Calu3 (cell line): ENCODE measurements around the gene POLDIP3. TPM values are rescaled to one million over a fixed set of nuclear protein-coding genes. Genes with fewer than 3 reads are reported as not detected.
A peak's percentile ranks its signal among the peaks of the same experiment; 100 is the strongest.
"Not testable (repeated sequence)": the region's sequence is repeated elsewhere in the genome, so short reads cannot be mapped to it uniquely, and the experiment has no call there.

Experiments
- BruUV-seq: library from RNA; stranded (reverse); fragments of 400-500 nt; replicated peaks from 2 replicates; lab custom pipeline; 2021; lab: Mats Ljungman, UMichigan
- CTCF ChIA-PET: fragments of 300-600 bp; sonication (Branson Sonifier 250); formaldehyde crosslinking; loops from one replicate; lab custom pipeline; 2022; ENCODE audit warnings: antibody characterized with exemption; lab: Charles Lee
- DNase-seq: peaks from one replicate; pipeline ENCODE4 v3.0.0; 2022
- H3K27ac Mint-ChIP-seq: one replicate; pipeline ENCODE4 v1.8.0; 2022; ENCODE audit warnings: mixed read lengths; ENCODE audit not compliant: unreplicated experiment
- H3K27me3 Mint-ChIP-seq: one replicate; pipeline ENCODE4 v1.8.0; 2022; ENCODE audit warnings: mixed read lengths; ENCODE audit not compliant: unreplicated experiment
- H3K36me3 Mint-ChIP-seq: one replicate; pipeline ENCODE4 v1.8.0; 2022; ENCODE audit warnings: mild to moderate bottlenecking, moderate library complexity, mixed read lengths; ENCODE audit not compliant: insufficient read depth, unreplicated experiment
- H3K4me1 Mint-ChIP-seq: one replicate; pipeline ENCODE4 v1.8.0; 2022; ENCODE audit warnings: mild to moderate bottlenecking, low read depth, mixed read lengths; ENCODE audit not compliant: unreplicated experiment
- H3K4me3 Mint-ChIP-seq: one replicate; pipeline ENCODE4 v1.8.0; 2022; ENCODE audit warnings: mild to moderate bottlenecking, low read depth, moderate library complexity, mixed read lengths; ENCODE audit not compliant: unreplicated experiment
- H3K9me3 Mint-ChIP-seq: one replicate; pipeline ENCODE4 v1.8.0; 2022; ENCODE audit warnings: low read depth, mixed read lengths; ENCODE audit not compliant: unreplicated experiment
- CTCF ChIP-seq: fragments of 200-600 bp; IDR thresholded peaks from one replicate; pipeline ENCODE4 v1.8.0; 2022; ENCODE audit warnings: antibody characterized with exemption; ENCODE audit not compliant: unreplicated experiment
- intact Hi-C: fragments of 100-400 bp; cut with micrococcal nuclease; formaldehyde crosslinking; loops from one replicate; pipeline ENCODE4 v1.10.0; 2022; ENCODE audit not compliant: unreplicated experiment
- total RNA-seq: library from RNA; stranded (reverse); gene quantifications from 2 replicates; pipeline ENCODE4 v1.2.3, GENCODE V29; 2022

Gene POLDIP3
- total RNA-seq, 1 experiment from 2014 or later = 60.1 TPM

DNA sequence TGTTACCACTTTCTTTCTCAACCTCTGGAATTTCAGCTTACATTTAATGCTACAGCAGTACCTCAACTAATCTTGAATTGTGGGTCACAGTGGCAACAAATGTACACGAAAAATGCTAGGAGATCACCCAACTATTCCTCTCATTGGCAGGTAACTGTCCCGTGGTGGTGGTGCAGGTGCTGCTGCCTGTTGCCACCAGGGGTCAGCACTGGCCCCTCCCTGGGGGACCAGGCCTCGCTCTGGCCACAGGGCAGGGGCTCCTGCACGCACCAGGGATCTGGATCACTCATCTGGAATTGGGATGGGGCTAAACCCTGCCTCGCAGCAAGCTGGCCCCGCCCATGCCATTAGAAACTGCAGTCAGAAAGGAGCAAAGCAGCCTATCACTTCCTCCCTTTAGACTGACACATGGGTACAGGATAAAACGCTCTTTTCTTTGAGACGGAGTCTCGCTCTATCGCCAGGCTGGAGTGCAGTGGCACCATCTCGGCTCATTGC is 6.9 kb upstream of the POLDIP3 start:
- Mint-ChIP-seq H3K27ac (no peak overlapping the region), H3K4me1 (peaks cover 15% of the 10 kb centered on the region), H3K4me3 (no peak overlapping the region), H3K9me3 (no peaks in the 10 kb centered on the region), H3K27me3 (no peaks in the 10 kb centered on the region), H3K36me3 (peaks cover 55% of the 10 kb centered on the region)
- BruUV-seq = no TSS peak
- intact Hi-C loops = no loop called here
- CTCF ChIA-PET = interaction anchor here (0.7 to 2.0 kb wide), 4 partner anchors 14 to 246 kb away, joined by 3 to 14 read pairs (median 3); no protein-coding TSS in a partner anchor
- peak; percentile 87 for TF ChIP-seq CTCF
- DNase-seq = peak; percentile 87

- Mint-ChIP-seq H3K4me1 (peaks cover 24% of the 10 kb centered on the region), H3K4me3 (no peak overlapping the region), H3K27me3 (no peaks in the 10 kb centered on the region), H3K36me3 (peaks cover 59% of the 10 kb centered on the region), H3K27ac (no peak overlapping the region), H3K9me3 (no peaks in the 10 kb centered on the region)
- no TSS peak for BruUV-seq
- intact Hi-C loops = no loop called here
- CTCF ChIA-PET = no interaction called here
- DNase-seq = no peak
- no peak for TF ChIP-seq CTCF
These were observed 5.4 kb upstream of the POLDIP3 start for GRCh38 chr22:42620084-42620483.

DNA sequence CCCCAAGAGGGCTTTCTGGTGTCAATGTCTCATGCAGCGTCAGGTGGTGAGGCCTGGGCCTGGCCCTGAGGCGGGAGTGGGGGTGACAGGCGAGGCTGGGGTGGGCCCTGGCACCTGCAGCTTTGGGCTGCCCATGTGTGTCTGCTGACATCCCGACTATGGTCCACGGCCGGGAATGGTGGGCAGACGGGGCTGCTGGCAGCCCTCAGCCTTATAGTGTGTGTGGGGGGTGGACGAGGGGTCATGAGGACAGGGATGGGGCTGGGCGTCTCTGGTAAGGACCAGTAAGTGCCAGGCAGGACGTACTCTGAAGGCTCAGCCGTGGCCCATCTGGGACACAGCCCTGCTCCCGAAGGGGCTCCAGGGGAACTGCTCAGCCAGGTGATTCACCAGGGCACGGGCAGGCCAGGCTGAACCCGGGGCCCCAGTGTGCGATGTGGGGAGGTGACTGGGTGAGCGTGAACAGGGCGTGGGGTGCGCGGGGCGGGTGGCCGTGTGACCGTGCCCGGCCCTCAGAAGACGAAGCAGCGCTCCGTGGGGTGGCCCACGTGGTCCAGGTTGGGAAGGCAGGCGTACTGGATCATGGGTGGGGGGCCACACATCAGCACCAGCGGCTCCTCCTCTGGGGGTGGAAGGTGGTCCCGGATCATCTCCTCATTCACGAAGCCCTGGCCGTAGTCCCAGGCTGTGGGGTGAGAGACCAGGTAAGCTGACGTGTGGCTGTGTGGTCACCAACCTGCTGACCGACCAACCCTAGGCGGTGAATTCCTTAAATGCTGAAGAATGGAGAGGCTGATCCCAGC is 4.8 kb upstream of the POLDIP3 start:
- Mint-ChIP-seq H3K4me1 (peaks cover 27% of the 10 kb centered on the region), H3K9me3 (no peaks in the 10 kb centered on the region), H3K27me3 (no peaks in the 10 kb centered on the region), H3K27ac (peak overlapping the region; percentile 52), H3K4me3 (no peak overlapping the region), H3K36me3 (peaks cover 66% of the 10 kb centered on the region)
- intact Hi-C loops = no loop called here
- TF ChIP-seq CTCF = no peak
- DNase-seq = no peak
- CTCF ChIA-PET = no interaction called here
- TSS peak; percentile 35 for BruUV-seq

DNA sequence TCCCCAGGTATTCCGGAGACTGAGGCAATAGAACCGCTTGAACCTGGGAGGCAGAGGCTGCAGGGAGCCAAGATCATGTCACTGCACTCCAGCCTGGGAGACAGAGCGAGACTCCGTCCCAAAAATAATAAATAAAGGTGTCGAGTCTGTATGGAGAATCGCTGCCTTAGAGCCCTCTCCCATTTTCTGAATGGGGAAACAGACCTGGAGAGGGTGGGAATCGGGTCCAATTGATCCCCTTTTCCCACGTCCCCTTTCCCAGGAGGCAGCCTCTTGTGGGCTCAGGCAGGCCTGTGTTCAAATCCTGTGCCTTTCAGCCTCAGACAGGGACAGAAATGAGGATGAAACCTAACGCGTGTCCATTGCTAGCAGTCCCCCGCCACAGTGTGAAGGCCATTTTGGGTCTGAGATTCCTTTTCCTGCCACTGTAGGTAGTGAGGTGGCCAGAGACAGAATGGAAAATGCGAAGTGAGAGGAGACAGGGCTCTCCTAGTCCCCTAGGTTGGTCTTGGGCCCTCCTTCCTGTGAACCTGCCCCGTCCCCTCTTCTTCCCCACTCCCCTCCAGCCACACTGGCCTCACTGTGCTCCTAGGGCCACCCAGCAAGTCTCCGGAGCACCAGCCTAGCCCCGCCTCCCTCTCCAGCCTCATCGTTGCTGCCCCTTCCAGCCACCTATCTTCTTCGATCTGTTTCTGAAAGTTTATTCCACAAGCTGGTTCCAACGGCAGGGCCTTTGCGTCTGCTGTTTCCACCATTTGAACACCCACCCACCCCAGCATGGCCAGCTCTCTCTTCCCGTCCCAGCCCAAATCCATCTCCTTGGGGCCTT is 2.7 kb upstream of the POLDIP3 start:
- intact Hi-C loops = no loop called here
- no TSS peak for BruUV-seq
- H3K9me3 Mint-ChIP-seq = no peaks in the 10 kb centered on the region
- TF ChIP-seq CTCF = no peak
- H3K4me3 Mint-ChIP-seq = no peak overlapping the region
- no peaks in the 10 kb centered on the region for H3K27me3 Mint-ChIP-seq
- no peak for DNase-seq
- peaks cover 72% of the 10 kb centered on the region for H3K36me3 Mint-ChIP-seq
- CTCF ChIA-PET = no interaction called here
- H3K27ac Mint-ChIP-seq = peak overlapping the region; percentile 77
- H3K4me1 Mint-ChIP-seq = peaks cover 44% of the 10 kb centered on the region

GRCh38 chr22:42615860-42616175 is 1.1 kb upstream of the POLDIP3 start:
- Mint-ChIP-seq H3K4me1 (peaks cover 41% of the 10 kb centered on the region), H3K27ac (peak overlapping the region; percentile 100), H3K36me3 (peaks cover 65% of the 10 kb centered on the region), H3K4me3 (peak overlapping the region; percentile 91)
- BruUV-seq, DNase-seq, H3K27me3 Mint-ChIP-seq, H3K9me3 Mint-ChIP-seq, intact Hi-C loops: not testable (repeated sequence)
- CTCF ChIA-PET = interaction anchor here (0.7 to 1.9 kb wide), 2 partner anchors 44 to 252 kb away, joined by 3 to 7 read pairs; no protein-coding TSS in a partner anchor
